ENCODE data around the gene ZCCHC7.
"Not testable (repeated sequence)": the region's sequence is repeated elsewhere in the genome, so short reads cannot be mapped to it uniquely, and the experiment has no call there.

The ZCCHC7 gene

GRCh38 chr9:37301042-37301853, 180.9 kb downstream of the ZCCHC7 start:
- peak; percentile 16 for DNase-seq

- peak; percentile 28 for DNase-seq
These were observed 181.4 kb downstream of the ZCCHC7 start for GRCh38 chr9:37301854-37302172.

GRCh38 chr9:37302277-37302676, 181.9 kb downstream of the ZCCHC7 start:
- peak; percentile 86 for DNase-seq

- not testable (repeated sequence) for DNase-seq
These were observed 182.9 kb downstream of the ZCCHC7 start for GRCh38 chr9:37303272-37303671.

- peak; percentile 47 for DNase-seq
These were observed 188.8 kb downstream of the ZCCHC7 start for GRCh38 chr9:37309136-37309535.

GRCh38 chr9:37311938-37312708, 191.7 kb downstream of the ZCCHC7 start:
- no peak for DNase-seq

GRCh38 chr9:37324261-37324683, 203.9 kb downstream of the ZCCHC7 start:
- DNase-seq, result peak; percentile 74

GRCh38 chr9:37324691-37325490, 204.5 kb downstream of the ZCCHC7 start:
- DNase-seq, result peak; percentile 84

GRCh38 chr9:37325778-37326177, 205.4 kb downstream of the ZCCHC7 start:
- peak; percentile 34 for DNase-seq

- DNase-seq, result no peak
These were observed 207.2 kb downstream of the ZCCHC7 start for GRCh38 chr9:37327553-37327952.

GRCh38 chr9:37328556-37329227, 208.3 kb downstream of the ZCCHC7 start:
- no peak for DNase-seq

GRCh38 chr9:37329576-37329975, 209.2 kb downstream of the ZCCHC7 start:
- DNase-seq, result peak; percentile 66

GRCh38 chr9:37331871-37332270, 211.5 kb downstream of the ZCCHC7 start:
- no peak for DNase-seq

GRCh38 chr9:37332578-37332977, 212.2 kb downstream of the ZCCHC7 start:
- DNase-seq, result no peak

- no peak for DNase-seq
These were observed 212.9 kb downstream of the ZCCHC7 start for GRCh38 chr9:37333288-37333687.

GRCh38 chr9:37335238-37335637, 214.9 kb downstream of the ZCCHC7 start:
- DNase-seq, result no peak

- DNase-seq, result no peak
These were observed 215.8 kb downstream of the ZCCHC7 start for GRCh38 chr9:37336150-37336549.

GRCh38 chr9:37337301-37337890, 217.0 kb downstream of the ZCCHC7 start:
- DNase-seq, result no peak

GRCh38 chr9:37338218-37338617, 217.8 kb downstream of the ZCCHC7 start:
- DNase-seq, result no peak

- DNase-seq, result peak; percentile 72
These were observed 219.5 kb downstream of the ZCCHC7 start for GRCh38 chr9:37339923-37340322.

- DNase-seq, result no peak
These were observed 220.6 kb downstream of the ZCCHC7 start for GRCh38 chr9:37340961-37341360.

GRCh38 chr9:37341704-37342103, 221.3 kb downstream of the ZCCHC7 start:
- DNase-seq, result no peak

All from NCI-H69 (cell line).